GM19397 (cell line): ENCODE results near the gene C17orf107.
"Not testable (repeated sequence)": the region's sequence is repeated elsewhere in the genome, so short reads cannot be mapped to it uniquely, and the experiment has no call there.

ENCODE experiments used
- ATAC-seq: cut with Tn5 transposase; IDR thresholded peaks from one replicate; pipeline ENCODE4 v1.9.1; 2021; ENCODE audit warnings: mild to moderate bottlenecking, moderate library complexity; ENCODE audit not compliant: unreplicated experiment

The C17orf107 gene

GRCh38 chr17:4898927-4899326 lies 409 bp upstream of the C17orf107 start:
- ATAC-seq: no peak

- no peak for ATAC-seq
Measured at GRCh38 chr17:4900231-4901107, 1.1 kb downstream of the C17orf107 start.

DNA sequence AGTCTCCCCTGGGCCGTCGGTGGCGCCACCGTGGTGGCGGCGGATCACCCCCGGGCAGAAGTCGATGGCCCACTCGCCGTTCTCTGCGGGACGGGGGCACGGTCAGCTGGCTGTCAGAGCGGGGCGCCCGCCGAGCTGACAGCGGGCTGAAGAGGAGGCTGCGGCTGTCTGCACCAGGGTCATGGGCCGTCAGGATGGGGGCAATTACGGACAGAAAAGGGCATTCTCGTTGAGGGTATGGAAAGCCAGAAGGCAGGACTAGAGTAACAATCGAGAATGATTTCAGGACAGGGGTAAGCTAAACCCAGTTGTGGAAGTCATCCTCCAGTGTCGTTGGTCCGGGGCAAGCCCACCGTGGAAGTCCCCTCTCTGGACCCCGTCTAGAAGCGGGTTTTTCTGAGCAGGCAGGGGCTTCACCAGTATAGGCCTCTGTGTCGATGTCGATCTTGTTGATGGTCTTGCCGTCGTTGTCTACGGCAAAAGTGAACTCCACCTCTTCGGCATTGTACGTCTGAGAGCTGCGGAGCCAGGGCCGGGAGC lies 1.8 kb downstream of the C17orf107 start:
- ATAC-seq: no peak

GRCh38 chr17:4901648-4902344 lies 2.5 kb downstream of the C17orf107 start:
- ATAC-seq: no peak

- ATAC-seq: no peak
Measured at GRCh38 chr17:4902540-4902939, 3.2 kb downstream of the C17orf107 start.

DNA sequence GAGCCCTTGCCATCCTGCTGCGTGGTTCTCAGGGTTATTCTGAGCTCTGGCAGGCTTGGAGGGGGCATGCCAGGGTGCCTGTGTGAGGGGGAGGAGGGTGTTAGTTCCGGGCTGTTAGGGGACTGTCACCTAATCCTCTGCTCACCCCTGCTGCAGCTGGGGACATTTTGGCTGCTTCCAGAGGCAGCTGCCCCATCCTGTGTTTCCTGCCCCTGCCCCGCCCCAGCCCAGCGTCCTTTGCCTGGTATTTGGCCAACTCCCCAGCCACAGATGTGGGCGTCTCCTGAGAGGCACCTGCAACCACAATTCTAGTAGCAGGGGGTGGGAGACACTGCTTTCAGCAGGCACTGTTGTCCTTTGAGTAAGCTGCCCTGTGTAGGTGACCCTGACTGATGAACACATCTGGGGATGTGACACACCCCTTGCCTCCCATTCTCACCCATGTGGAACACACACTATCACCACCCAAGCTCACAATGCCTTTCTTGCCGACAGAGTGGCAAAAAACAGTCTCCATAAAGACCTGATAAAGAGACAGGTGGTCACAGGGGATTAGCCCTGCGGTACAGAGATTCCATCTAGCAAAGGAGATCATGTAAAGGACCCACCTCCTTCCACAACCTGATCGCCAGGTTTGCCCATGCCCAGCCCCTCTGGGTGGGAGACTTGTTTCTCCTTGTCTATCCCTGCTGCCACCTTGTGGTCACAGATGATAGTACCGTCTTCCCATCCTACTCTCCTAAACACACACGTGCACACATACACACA lies 3.9 kb downstream of the C17orf107 start, which contains the start of gene CHRNE:
CHRNE (minus strand) TSS at position 48 of the 768 bp plus-strand sequence; CDS start at position 13, 35 bp downstream.
- no peak for ATAC-seq

DNA sequence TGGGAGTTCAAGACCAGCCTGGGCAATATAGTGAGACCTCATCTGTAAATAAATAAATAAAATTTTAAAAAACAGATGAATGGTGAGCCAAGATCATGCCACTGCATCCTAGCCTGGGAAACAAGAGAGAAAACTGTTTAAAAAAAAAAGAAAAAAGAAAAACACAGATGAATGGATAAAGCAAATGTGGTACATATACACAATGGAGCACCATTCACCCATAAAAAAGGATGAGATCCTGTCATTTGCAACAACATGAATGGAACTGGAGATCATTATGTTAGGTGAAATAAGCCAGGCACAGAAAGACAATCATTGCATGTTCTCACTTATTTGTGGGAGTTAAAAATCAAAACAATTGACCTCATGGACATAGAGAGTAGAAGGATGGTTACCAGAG lies 7.3 kb downstream of the C17orf107 start:
- ATAC-seq: not testable (repeated sequence)

DNA sequence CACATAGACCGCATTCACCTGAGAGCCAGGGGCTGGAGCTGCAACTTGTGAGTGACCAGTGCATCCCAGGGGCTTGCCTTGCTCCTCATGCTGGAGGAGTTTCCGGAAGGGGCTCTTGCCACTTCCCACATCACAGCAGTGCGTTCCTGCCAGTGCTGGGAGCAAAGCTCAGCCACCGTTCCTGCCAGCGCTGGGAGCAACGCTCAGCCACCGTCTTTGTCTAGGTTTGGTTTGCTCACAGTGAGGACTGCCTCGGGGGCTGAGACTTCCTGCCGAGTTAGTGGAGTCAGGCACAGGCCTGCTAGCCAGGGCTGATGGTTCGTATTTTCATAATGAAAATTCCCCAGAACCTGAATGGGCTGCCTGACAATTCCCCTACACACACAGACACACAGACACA lies 9.0 kb downstream of the C17orf107 start:
- no peak for ATAC-seq

- ATAC-seq: no peak
Measured at GRCh38 chr17:4908711-4909496, 9.6 kb downstream of the C17orf107 start.

GRCh38 chr17:4913994-4914393 lies 14.7 kb downstream of the C17orf107 start:
- ATAC-seq: no peak

DNA sequence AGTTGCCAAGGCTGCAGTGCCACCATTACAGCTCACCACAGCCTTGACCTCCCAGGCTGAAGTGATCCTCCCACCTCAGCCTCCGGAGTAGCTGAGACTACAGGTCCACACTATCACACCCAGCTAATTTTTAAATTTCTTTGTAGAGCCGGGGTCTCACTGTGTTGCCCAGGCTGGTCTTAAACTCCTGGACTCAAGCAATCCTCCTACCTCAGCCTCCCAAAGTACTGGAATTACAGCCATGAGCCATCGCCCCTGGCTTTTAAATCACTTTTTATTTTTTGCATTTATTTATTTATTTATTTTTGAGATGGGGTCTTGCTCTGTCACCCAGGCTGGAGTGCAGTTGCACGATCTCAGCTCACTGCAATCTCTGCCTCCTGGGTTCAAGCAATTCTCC lies 15.2 kb downstream of the C17orf107 start:
- ATAC-seq: not testable (repeated sequence)

GRCh38 chr17:4919511-4920047 lies 20.2 kb downstream of the C17orf107 start:
- no peak for ATAC-seq

GRCh38 chr17:4920351-4921048 lies 21.2 kb downstream of the C17orf107 start:
- ATAC-seq: no peak

- ATAC-seq: no peak
Measured at GRCh38 chr17:4921320-4921719, 22.0 kb downstream of the C17orf107 start.

- ATAC-seq: not testable (repeated sequence)
Measured at GRCh38 chr17:4926577-4927335, 27.4 kb downstream of the C17orf107 start.

- no peak for ATAC-seq
Measured at GRCh38 chr17:4928881-4929280, 29.5 kb downstream of the C17orf107 start.

DNA sequence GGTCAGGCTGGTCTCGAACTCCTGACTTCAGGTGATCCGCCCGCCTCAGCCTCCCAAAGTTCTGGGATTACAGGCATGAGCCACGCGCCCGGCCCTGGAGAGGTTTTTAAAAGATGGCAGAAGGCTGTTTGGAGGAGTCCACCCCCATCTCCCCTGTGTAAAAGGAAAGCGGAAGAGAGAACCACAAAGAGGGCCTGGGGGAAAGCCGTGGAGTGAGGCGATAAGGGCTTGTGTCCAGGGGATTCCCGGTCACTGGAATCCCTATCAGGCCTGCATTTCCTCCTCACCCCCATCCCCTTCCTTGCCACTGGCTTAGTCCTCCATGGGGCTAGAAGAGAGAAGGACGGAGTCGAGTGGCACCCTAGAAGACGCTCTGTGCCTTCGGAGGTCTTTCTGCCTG lies 32.6 kb downstream of the C17orf107 start, which contains the start of gene GP1BA:
GP1BA (plus strand) TSS at position 315 of the 400 bp plus-strand sequence. CDS start 328 bp downstream, outside the sequence.
- ATAC-seq: no peak

- ATAC-seq: no peak
Measured at GRCh38 chr17:4932756-4933155, 33.4 kb downstream of the C17orf107 start.
